ENCODE results near the gene CCND1. TPM values are rescaled to one million over a fixed set of nuclear protein-coding genes. Genes with fewer than 3 reads are reported as not detected.

The CCND1 gene
- total and polyA plus RNA-seq, 2 of the 8 experiments (the other 6 are each of a cell fraction or from before 2014, with no cell fraction given), result 64.5 to 170 TPM

- H3K4me2 ChIP-seq (ENCODE audit: insufficient read depth in 1 of 2, low read depth in 2 of 2, low read length in 2 of 2), result no peak overlapping the region
- no peak overlapping the region for H4K8ac ChIP-seq (ENCODE audit: extremely low read depth, insufficient read depth, low read length)
- no peaks in the 10 kb centered on the region; a peak in 1 of 7 replicates for H3K27me3 ChIP-seq (replicated peaks in 1 of 4; ENCODE audit: control insufficient read depth in 3 of 4, extremely low read depth in 1 of 4, insufficient read depth in 3 of 4, low read length in 3 of 4)
- no peak overlapping the region for H3K4me3 ChIP-seq (ENCODE audit: extremely low read depth in 1 of 4, insufficient read depth in 2 of 4, low read depth in 3 of 4, low read length in 4 of 4)
- H3K56ac ChIP-seq (replicated peaks; ENCODE audit: insufficient read length, low read depth, low read length), result no peak overlapping the region
- H2BK12ac ChIP-seq (ENCODE audit: low read depth, low read length), result no peak overlapping the region
- no peak overlapping the region for H3K14ac ChIP-seq (ENCODE audit: insufficient read length)
- H3K4ac ChIP-seq (replicated peaks; ENCODE audit: insufficient read length, low read depth, low read length), result no peak overlapping the region
- no peak overlapping the region for H3K23ac ChIP-seq (ENCODE audit: insufficient read length)
- no peak overlapping the region for H2AK5ac ChIP-seq (ENCODE audit: low read depth, low read length)
- H3K9ac ChIP-seq (replicated peaks in 1 of 4; ENCODE audit: extremely low read depth in 1 of 4, low read depth in 3 of 4, low read length in 3 of 4), result no peak overlapping the region
- no peak overlapping the region for H2BK20ac ChIP-seq (ENCODE audit: low read length)
- H2BK5ac ChIP-seq (ENCODE audit: low read depth, low read length), result no peak overlapping the region
- POLR2A ChIA-PET (ENCODE audit: partially characterized antibody), result interaction anchor here (1.7 to 10.9 kb wide), 2 partner anchors 13 to 22 kb away, joined by 5 to 197 read pairs; partner anchors contain the start of gene CCND1
- H3K4me1 ChIP-seq (replicated peaks in 1 of 4; ENCODE audit: control insufficient read depth in 3 of 4, insufficient read depth in 4 of 4, low read length in 3 of 4), result peaks cover 5 to 9% (median 8%) of the 10 kb centered on the region in 4 experiments
- no peak overlapping the region for H4K5ac ChIP-seq (ENCODE audit: insufficient read length, low read depth, low read length)
- no peak overlapping the region for H2BK15ac ChIP-seq (ENCODE audit: low read length)
- no peaks in the 10 kb centered on the region for H3K79me1 ChIP-seq (ENCODE audit: low read depth, low read length)
- no peak overlapping the region for H2BK120ac ChIP-seq (replicated peaks; ENCODE audit: low read depth, low read length)
- DNase-seq (ENCODE audit: low read depth in 1 of 2, low spot score in 2 of 2), result no peak
- H3K9me3 ChIP-seq (ENCODE audit: insufficient read depth in 2 of 2, low read depth in 1 of 2, low read length in 1 of 2), result no peaks in the 10 kb centered on the region
- no peak overlapping the region for H3K27ac ChIP-seq (ENCODE audit: low read depth, low read length)
- H4K20me1 ChIP-seq (replicated peaks in 1 of 2; ENCODE audit: control insufficient read depth in 1 of 2, insufficient read depth in 2 of 2, low read length in 2 of 2), result peaks cover 0 to 2% of the 10 kb centered on the region in 2 experiments
- H2AFZ ChIP-seq (ENCODE audit: low read length), result no peak overlapping the region
- H3K18ac ChIP-seq (ENCODE audit: extremely low read depth, low read length), result no peak overlapping the region; the same call in 1 of the 2 replicates
- H3K36me3 ChIP-seq (ENCODE audit: control insufficient read depth in 2 of 4, insufficient read depth in 4 of 4, low read length in 3 of 4), result peaks cover 0 to 7% (median under 1%) of the 10 kb centered on the region in 4 experiments; a peak in 4 of 8 replicates
- WGBS, 2 experiments (ENCODE audit: extremely low coverage in 1 of 2, insufficient coverage in 1 of 2, insufficient read length in 1 of 2, insufficient replicate concordance in 2 of 2, low coverage in 1 of 2, low lambda C conversion rate in 2 of 2, missing lambda C conversion rate in 1 of 2), result 92% methylated on average over 13 of the region's 13 CpGs; no CpG with 5 or more reads in 1 of the 2 experiments
- CTCF ChIA-PET (ENCODE audit: partially characterized antibody), result interaction anchor here (0.6 to 8.4 kb wide), 12 partner anchors 7 to 560 kb away, joined by 3 to 81 read pairs (median 4); partner anchors contain the start of gene LTO1
- no peak overlapping the region for H4K91ac ChIP-seq (replicated peaks; ENCODE audit: insufficient read length, low read length)
- H3K23me2 ChIP-seq (ENCODE audit: low read depth, low read length), result no peaks in the 10 kb centered on the region
- no peak for FAIRE-seq
- no peaks in the 10 kb centered on the region for H3K79me2 ChIP-seq (ENCODE audit: control insufficient read depth in 1 of 2, insufficient read depth in 2 of 2, low read length in 2 of 2)
These were observed 21.9 kb downstream of the CCND1 start for GRCh38 chr11:69662806-69663205.

Measured in H1 (cell line).